WTC11 (cell line): ENCODE measurements around the gene SLC44A1. TPM values are rescaled to one million over a fixed set of nuclear protein-coding genes. Genes with fewer than 3 reads are reported as not detected.

ENCODE experiments used
- ATAC-seq: fragments of 200-7000 bp; cut with Tn5 transposase; 2 replicates; pipeline ENCODE4 v1.10.0; 2021; ENCODE audit warnings: mild to moderate bottlenecking, moderate library complexity
- CTCF ChIA-PET: fragments of 300-600 bp; sonication (Branson Sonifier 250); formaldehyde crosslinking; loops from one replicate; lab custom pipeline; 2021; ENCODE audit warnings: antibody characterized with exemption; lab: Charles Lee
- POLR2A ChIA-PET: fragments of 350-600 bp; sonication (Branson Sonifier 250); formaldehyde crosslinking; loops from one replicate; lab custom pipeline; 2021; ENCODE audit warnings: antibody characterized with exemption; lab: Charles Lee
- DNase-seq: peaks from one replicate; pipeline ENCODE4 v3.0.0; 2021; ENCODE audit warnings: low spot score
- H3K27ac Mint-ChIP-seq: 2 replicates; pipeline ENCODE4 v1.8.0; 2021; ENCODE audit warnings: mixed read lengths
- H3K27me3 Mint-ChIP-seq: 2 replicates; pipeline ENCODE4 v1.8.0; 2021; ENCODE audit warnings: low read depth, mild to moderate bottlenecking, moderate library complexity, mixed read lengths
- H3K36me3 Mint-ChIP-seq: 2 replicates; pipeline ENCODE4 v1.8.0; 2021; ENCODE audit warnings: mixed read lengths
- H3K4me1 Mint-ChIP-seq: 2 replicates; pipeline ENCODE4 v1.8.0; 2022; ENCODE audit warnings: mixed read lengths
- H3K4me3 Mint-ChIP-seq: 2 replicates; pipeline ENCODE4 v1.8.0; 2021; ENCODE audit warnings: mild to moderate bottlenecking, moderate library complexity, mixed read lengths
- H3K9me3 Mint-ChIP-seq: 2 replicates; pipeline ENCODE4 v1.8.0; 2021; ENCODE audit warnings: mixed read lengths
- ETV6 ChIP-seq: sonication (generic); formaldehyde crosslinking; IDR thresholded peaks from 2 replicates; pipeline ENCODE4 v1.8.1; 2022; ENCODE audit warnings: mild to moderate bottlenecking, missing genetic modification reagents
- FOXJ3 ChIP-seq: sonication (generic); formaldehyde crosslinking; IDR thresholded peaks from 2 replicates; pipeline ENCODE4 v1.9.0; 2021; ENCODE audit warnings: missing genetic modification reagents, mild to moderate bottlenecking, borderline replicate concordance
- NFYB ChIP-seq: sonication (generic); formaldehyde crosslinking; conservative IDR thresholded peaks from 2 replicates; pipeline ENCODE4 v1.8.0; 2022; ENCODE audit warnings: low read depth, missing genetic modification reagents
- OVOL2 ChIP-seq: fragments of 250-450 bp; sonication (Bioruptor Pico); IDR thresholded peaks from 2 replicates; pipeline ENCODE4 v1.9.0; 2021; ENCODE audit warnings: mild to moderate bottlenecking, borderline replicate concordance
- SMAD3 ChIP-seq: sonication (generic); formaldehyde crosslinking; IDR thresholded peaks from 2 replicates; pipeline ENCODE4 v1.8.0; 2022; ENCODE audit warnings: missing genetic modification reagents, mild to moderate bottlenecking, borderline replicate concordance
- SOX15 ChIP-seq: fragments of 250-450 bp; sonication (Bioruptor Pico); IDR thresholded peaks from 2 replicates; pipeline ENCODE4 v1.9.0; 2021; ENCODE audit warnings: mild to moderate bottlenecking
- TEAD4 ChIP-seq: sonication (generic); formaldehyde crosslinking; IDR thresholded peaks from 2 replicates; pipeline ENCODE4 v1.8.0; 2022; ENCODE audit warnings: mild to moderate bottlenecking, missing genetic modification reagents
- ZNF121 ChIP-seq: sonication (generic); formaldehyde crosslinking; IDR thresholded peaks from 2 replicates; pipeline ENCODE4 v1.8.0; 2023; ENCODE audit warnings: missing genetic modification reagents
- ZNF138 ChIP-seq: sonication (generic); formaldehyde crosslinking; conservative IDR thresholded peaks from 2 replicates; pipeline ENCODE4 v1.8.1; 2022; ENCODE audit warnings: mild to moderate bottlenecking, moderate library complexity, missing genetic modification reagents
- ZNF219 ChIP-seq: sonication (generic); formaldehyde crosslinking; IDR thresholded peaks from 2 replicates; pipeline ENCODE4 v1.8.0; 2023; ENCODE audit warnings: missing genetic modification reagents, mild to moderate bottlenecking, borderline replicate concordance
- ZNF281 ChIP-seq: sonication (generic); formaldehyde crosslinking; IDR thresholded peaks from 2 replicates; pipeline ENCODE4 v1.8.0; 2023; ENCODE audit warnings: mild to moderate bottlenecking, missing genetic modification reagents
- ZNF416 ChIP-seq: fragments of 250-450 bp; sonication (Bioruptor Pico); IDR thresholded peaks from 2 replicates; pipeline ENCODE4 v1.9.0; 2021; ENCODE audit warnings: mild to moderate bottlenecking, inconsistent platforms
- ZNF671 ChIP-seq: fragments of 250-450 bp; sonication (Bioruptor Pico); IDR thresholded peaks from 2 replicates; pipeline ENCODE4 v1.8.0; 2021; ENCODE audit warnings: mild to moderate bottlenecking
- total RNA-seq: library from RNA; stranded (reverse); gene quantifications from 3 replicates; pipeline ENCODE4 v1.2.3, GENCODE V29; 2021
- TF ChIP-seq, protein P1 (sequence below): sonication (generic); formaldehyde crosslinking; IDR thresholded peaks from 2 replicates; pipeline ENCODE4 v1.8.0; 2023; ENCODE audit warnings: missing genetic modification reagents, mild to moderate bottlenecking, borderline replicate concordance
- TF ChIP-seq, protein P2 (sequence below): fragments of 200-600 bp; IDR thresholded peaks from 2 replicates; pipeline ENCODE4 v1.8.0; 2022; ENCODE audit warnings: antibody characterized with exemption
- TF ChIP-seq, protein P3 (sequence below): fragments of 250-450 bp; sonication (Bioruptor Pico); IDR thresholded peaks from 2 replicates; pipeline ENCODE4 v1.9.0; 2021; ENCODE audit warnings: mild to moderate bottlenecking, borderline replicate concordance

The SLC44A1 gene
- total RNA-seq, 1 experiment from 2014 or later: 48.9 TPM

- TF ChIP-seq, protein P1, sequence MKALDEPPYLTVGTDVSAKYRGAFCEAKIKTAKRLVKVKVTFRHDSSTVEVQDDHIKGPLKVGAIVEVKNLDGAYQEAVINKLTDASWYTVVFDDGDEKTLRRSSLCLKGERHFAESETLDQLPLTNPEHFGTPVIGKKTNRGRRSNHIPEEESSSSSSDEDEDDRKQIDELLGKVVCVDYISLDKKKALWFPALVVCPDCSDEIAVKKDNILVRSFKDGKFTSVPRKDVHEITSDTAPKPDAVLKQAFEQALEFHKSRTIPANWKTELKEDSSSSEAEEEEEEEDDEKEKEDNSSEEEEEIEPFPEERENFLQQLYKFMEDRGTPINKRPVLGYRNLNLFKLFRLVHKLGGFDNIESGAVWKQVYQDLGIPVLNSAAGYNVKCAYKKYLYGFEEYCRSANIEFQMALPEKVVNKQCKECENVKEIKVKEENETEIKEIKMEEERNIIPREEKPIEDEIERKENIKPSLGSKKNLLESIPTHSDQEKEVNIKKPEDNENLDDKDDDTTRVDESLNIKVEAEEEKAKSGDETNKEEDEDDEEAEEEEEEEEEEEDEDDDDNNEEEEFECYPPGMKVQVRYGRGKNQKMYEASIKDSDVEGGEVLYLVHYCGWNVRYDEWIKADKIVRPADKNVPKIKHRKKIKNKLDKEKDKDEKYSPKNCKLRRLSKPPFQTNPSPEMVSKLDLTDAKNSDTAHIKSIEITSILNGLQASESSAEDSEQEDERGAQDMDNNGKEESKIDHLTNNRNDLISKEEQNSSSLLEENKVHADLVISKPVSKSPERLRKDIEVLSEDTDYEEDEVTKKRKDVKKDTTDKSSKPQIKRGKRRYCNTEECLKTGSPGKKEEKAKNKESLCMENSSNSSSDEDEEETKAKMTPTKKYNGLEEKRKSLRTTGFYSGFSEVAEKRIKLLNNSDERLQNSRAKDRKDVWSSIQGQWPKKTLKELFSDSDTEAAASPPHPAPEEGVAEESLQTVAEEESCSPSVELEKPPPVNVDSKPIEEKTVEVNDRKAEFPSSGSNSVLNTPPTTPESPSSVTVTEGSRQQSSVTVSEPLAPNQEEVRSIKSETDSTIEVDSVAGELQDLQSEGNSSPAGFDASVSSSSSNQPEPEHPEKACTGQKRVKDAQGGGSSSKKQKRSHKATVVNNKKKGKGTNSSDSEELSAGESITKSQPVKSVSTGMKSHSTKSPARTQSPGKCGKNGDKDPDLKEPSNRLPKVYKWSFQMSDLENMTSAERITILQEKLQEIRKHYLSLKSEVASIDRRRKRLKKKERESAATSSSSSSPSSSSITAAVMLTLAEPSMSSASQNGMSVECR (CRISPR knock-in tag): no peak
- no peak for TF ChIP-seq ETV6
- no peak for TF ChIP-seq ZNF416 (CRISPR knock-in tag)
- no peak for TF ChIP-seq ZNF671 (CRISPR knock-in tag)
Observed at GRCh38 chr9:105339849-105340248, 95.4 kb downstream of the SLC44A1 start (continued).

DNA sequence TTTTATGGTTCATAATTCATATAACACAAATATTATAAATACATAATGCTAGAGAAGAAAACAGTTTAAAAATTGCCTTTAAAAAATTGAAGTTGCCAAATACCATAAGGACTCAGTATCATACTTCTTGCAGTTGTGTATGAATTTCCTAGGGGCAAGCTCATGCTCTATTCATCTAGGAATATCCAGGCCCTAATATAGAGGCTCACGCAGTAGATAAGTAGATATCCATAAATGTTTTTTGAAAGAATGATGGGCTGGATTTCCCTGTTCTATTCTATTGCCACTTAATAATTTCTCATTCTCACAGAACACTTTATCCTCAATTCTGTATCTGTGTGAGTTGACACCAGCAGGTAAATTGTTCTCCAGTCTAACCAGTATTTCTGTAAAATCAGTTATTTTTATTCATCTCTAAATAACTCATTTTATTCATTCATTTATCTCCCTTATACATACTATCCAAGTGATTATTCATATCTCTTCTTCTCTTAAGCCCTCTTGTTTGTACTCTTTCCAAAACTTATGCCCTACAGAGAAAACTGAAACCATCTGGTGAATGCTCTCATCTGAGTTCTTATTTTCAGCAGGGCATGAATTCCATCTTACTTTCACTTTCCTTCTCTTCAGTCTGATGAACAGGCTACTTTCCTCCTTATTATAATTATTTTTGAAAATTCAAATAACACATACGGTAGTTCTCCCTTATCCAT is 97.1 kb downstream of the SLC44A1 start:
- no peaks in the 10 kb centered on the region for H3K9me3 Mint-ChIP-seq
- POLR2A ChIA-PET: no interaction called here
- CTCF ChIA-PET: no interaction called here
- no peak for ATAC-seq
- no peak overlapping the region for H3K4me3 Mint-ChIP-seq
- TF ChIP-seq NFYB (no peak), ZNF121 (CRISPR knock-in tag) (no peak), FOXJ3 (CRISPR knock-in tag) (no peak), OVOL2 (CRISPR knock-in tag) (no peak), TEAD4 (CRISPR knock-in tag) (no peak), SOX15 (CRISPR knock-in tag) (no peak), SMAD3 (CRISPR knock-in tag) (no peak), ZNF138 (no peak)
- TF ChIP-seq, protein P2, sequence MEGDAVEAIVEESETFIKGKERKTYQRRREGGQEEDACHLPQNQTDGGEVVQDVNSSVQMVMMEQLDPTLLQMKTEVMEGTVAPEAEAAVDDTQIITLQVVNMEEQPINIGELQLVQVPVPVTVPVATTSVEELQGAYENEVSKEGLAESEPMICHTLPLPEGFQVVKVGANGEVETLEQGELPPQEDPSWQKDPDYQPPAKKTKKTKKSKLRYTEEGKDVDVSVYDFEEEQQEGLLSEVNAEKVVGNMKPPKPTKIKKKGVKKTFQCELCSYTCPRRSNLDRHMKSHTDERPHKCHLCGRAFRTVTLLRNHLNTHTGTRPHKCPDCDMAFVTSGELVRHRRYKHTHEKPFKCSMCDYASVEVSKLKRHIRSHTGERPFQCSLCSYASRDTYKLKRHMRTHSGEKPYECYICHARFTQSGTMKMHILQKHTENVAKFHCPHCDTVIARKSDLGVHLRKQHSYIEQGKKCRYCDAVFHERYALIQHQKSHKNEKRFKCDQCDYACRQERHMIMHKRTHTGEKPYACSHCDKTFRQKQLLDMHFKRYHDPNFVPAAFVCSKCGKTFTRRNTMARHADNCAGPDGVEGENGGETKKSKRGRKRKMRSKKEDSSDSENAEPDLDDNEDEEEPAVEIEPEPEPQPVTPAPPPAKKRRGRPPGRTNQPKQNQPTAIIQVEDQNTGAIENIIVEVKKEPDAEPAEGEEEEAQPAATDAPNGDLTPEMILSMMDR: no peak
- TF ChIP-seq, protein P3, sequence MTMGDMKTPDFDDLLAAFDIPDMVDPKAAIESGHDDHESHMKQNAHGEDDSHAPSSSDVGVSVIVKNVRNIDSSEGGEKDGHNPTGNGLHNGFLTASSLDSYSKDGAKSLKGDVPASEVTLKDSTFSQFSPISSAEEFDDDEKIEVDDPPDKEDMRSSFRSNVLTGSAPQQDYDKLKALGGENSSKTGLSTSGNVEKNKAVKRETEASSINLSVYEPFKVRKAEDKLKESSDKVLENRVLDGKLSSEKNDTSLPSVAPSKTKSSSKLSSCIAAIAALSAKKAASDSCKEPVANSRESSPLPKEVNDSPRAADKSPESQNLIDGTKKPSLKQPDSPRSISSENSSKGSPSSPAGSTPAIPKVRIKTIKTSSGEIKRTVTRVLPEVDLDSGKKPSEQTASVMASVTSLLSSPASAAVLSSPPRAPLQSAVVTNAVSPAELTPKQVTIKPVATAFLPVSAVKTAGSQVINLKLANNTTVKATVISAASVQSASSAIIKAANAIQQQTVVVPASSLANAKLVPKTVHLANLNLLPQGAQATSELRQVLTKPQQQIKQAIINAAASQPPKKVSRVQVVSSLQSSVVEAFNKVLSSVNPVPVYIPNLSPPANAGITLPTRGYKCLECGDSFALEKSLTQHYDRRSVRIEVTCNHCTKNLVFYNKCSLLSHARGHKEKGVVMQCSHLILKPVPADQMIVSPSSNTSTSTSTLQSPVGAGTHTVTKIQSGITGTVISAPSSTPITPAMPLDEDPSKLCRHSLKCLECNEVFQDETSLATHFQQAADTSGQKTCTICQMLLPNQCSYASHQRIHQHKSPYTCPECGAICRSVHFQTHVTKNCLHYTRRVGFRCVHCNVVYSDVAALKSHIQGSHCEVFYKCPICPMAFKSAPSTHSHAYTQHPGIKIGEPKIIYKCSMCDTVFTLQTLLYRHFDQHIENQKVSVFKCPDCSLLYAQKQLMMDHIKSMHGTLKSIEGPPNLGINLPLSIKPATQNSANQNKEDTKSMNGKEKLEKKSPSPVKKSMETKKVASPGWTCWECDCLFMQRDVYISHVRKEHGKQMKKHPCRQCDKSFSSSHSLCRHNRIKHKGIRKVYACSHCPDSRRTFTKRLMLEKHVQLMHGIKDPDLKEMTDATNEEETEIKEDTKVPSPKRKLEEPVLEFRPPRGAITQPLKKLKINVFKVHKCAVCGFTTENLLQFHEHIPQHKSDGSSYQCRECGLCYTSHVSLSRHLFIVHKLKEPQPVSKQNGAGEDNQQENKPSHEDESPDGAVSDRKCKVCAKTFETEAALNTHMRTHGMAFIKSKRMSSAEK (CRISPR knock-in tag): no peak
- peaks cover 10% of the 10 kb centered on the region for H3K36me3 Mint-ChIP-seq
- no peak overlapping the region for H3K27ac Mint-ChIP-seq
- no peaks in the 10 kb centered on the region for H3K27me3 Mint-ChIP-seq
- no peaks in the 10 kb centered on the region for H3K4me1 Mint-ChIP-seq
- DNase-seq: no peak

DNA sequence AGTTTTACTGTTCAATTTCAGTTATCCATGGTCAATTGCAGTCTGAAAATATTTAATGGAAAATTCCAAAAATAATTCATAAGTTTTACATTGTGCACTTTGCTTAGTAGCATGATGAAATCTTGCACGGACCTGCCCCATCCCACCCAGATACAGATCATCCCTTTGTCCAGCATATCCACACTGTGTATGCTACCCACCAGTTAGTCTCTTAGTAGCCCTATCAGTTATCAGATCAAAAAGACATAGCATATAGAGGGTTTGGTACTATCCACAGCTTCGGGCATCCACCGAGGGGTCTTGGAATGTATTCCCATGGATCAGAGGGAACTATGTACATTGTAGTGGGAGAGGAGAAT is 97.7 kb downstream of the SLC44A1 start:
- Mint-ChIP-seq H3K4me1 (no peaks in the 10 kb centered on the region), H3K27ac (no peak overlapping the region), H3K27me3 (no peaks in the 10 kb centered on the region), H3K4me3 (no peak overlapping the region), H3K36me3 (peaks cover 5% of the 10 kb centered on the region), H3K9me3 (no peaks in the 10 kb centered on the region)
- DNase-seq: no peak
- TF ChIP-seq ZNF219: no peak
- TF ChIP-seq ZNF281 (CRISPR knock-in tag): no peak
- ChIA-PET POLR2A (no interaction called here), CTCF (no interaction called here)
- ATAC-seq: no peak
